SK-N-SH treated with all-trans-retinoic acid at 6 μM for 48 hours (cell line): ENCODE measurements around the gene C22orf39.

ENCODE experiments used
- ARNTL ChIP-seq: fragments of 450-650 bp; formaldehyde crosslinking; IDR thresholded peaks from 2 replicates; pipeline ENCODE4 v1.5.0; 2020; ENCODE audit warnings: low read depth, mild to moderate bottlenecking, moderate library complexity, borderline replicate concordance
- OSR1 ChIP-seq: fragments of 250-450 bp; sonication (Bioruptor Pico); IDR thresholded peaks from 2 replicates; pipeline ENCODE4 v1.8.0; 2022; ENCODE audit warnings: moderate library complexity, mild to moderate bottlenecking, inconsistent platforms
- RARB ChIP-seq: fragments of 250-450 bp; sonication (Bioruptor Pico); IDR thresholded peaks from 2 replicates; pipeline ENCODE4 v1.8.0; 2021; ENCODE audit warnings: mild to moderate bottlenecking, moderate library complexity
- ZFP30 ChIP-seq: fragments of 450-650 bp; formaldehyde crosslinking; IDR thresholded peaks from 2 replicates; pipeline ENCODE4 v1.5.0; 2022; ENCODE audit warnings: mild to moderate bottlenecking, moderate library complexity
- ZNF565 ChIP-seq: fragments of 450-650 bp; formaldehyde crosslinking; conservative IDR thresholded peaks from 2 replicates; pipeline ENCODE4 v1.5.0; 2020; ENCODE audit warnings: low read depth, mild to moderate bottlenecking, moderate library complexity
- ZNF70 ChIP-seq: fragments of 450-650 bp; formaldehyde crosslinking; IDR thresholded peaks from 2 replicates; pipeline ENCODE4 v1.5.0; 2020; ENCODE audit warnings: mild to moderate bottlenecking, moderate library complexity
- TF ChIP-seq, protein P1 (sequence below): fragments of 250-450 bp; sonication (Bioruptor Pico); IDR thresholded peaks from 2 replicates; pipeline ENCODE4 v1.5.1; 2021; ENCODE audit warnings: mild to moderate bottlenecking, moderate library complexity
- TF ChIP-seq, protein P2 (sequence below): fragments of 250-450 bp; sonication (Bioruptor Pico); IDR thresholded peaks from 2 replicates; pipeline ENCODE4 v1.5.1; 2020; ENCODE audit warnings: low read depth, mild to moderate bottlenecking, moderate library complexity
- TF ChIP-seq, protein P3 (sequence below): fragments of 250-450 bp; sonication (Bioruptor Pico); IDR thresholded peaks from 2 replicates; pipeline ENCODE4 v1.8.0; 2021; ENCODE audit warnings: low read depth, mild to moderate bottlenecking, moderate library complexity, borderline replicate concordance
- TF ChIP-seq, protein P4 (sequence below): fragments of 250-450 bp; sonication (Bioruptor Pico); IDR thresholded peaks from 2 replicates; pipeline ENCODE4 v1.8.0; 2020; ENCODE audit warnings: mild to moderate bottlenecking, moderate library complexity, borderline replicate concordance

DNA sequence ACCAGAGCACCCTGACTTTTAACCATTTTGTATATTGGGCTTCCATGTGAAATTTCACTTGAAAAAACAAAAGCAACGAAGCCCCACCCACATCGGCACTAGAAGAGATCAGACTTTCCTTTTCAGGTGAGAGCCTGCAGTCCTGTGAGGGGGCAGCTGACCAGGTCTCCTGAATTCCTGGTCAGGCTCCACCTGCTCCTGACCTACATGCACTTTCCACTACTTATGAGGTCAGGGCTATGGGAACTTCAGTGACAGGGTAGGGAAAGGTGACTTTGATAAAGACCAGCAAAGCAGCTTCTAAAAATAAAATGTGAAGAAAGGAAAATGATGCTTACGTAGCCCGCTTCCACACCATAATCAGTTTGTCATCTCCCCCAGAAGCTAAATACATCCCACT, 40.7 kb downstream of the C22orf39 start:
- TF ChIP-seq ARNTL (CRISPR knock-in tag): no peak
- no peak for TF ChIP-seq RARB (CRISPR knock-in tag)
- TF ChIP-seq ZNF70 (CRISPR knock-in tag): no peak
- TF ChIP-seq OSR1 (CRISPR knock-in tag): no peak
- TF ChIP-seq, protein P1, sequence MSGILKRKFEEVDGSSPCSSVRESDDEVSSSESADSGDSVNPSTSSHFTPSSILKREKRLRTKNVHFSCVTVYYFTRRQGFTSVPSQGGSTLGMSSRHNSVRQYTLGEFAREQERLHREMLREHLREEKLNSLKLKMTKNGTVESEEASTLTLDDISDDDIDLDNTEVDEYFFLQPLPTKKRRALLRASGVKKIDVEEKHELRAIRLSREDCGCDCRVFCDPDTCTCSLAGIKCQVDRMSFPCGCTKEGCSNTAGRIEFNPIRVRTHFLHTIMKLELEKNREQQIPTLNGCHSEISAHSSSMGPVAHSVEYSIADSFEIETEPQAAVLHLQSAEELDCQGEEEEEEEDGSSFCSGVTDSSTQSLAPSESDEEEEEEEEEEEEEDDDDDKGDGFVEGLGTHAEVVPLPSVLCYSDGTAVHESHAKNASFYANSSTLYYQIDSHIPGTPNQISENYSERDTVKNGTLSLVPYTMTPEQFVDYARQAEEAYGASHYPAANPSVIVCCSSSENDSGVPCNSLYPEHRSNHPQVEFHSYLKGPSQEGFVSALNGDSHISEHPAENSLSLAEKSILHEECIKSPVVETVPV (CRISPR knock-in tag): no peak
- no peak for TF ChIP-seq ZNF565 (CRISPR knock-in tag)
- TF ChIP-seq, protein P2, sequence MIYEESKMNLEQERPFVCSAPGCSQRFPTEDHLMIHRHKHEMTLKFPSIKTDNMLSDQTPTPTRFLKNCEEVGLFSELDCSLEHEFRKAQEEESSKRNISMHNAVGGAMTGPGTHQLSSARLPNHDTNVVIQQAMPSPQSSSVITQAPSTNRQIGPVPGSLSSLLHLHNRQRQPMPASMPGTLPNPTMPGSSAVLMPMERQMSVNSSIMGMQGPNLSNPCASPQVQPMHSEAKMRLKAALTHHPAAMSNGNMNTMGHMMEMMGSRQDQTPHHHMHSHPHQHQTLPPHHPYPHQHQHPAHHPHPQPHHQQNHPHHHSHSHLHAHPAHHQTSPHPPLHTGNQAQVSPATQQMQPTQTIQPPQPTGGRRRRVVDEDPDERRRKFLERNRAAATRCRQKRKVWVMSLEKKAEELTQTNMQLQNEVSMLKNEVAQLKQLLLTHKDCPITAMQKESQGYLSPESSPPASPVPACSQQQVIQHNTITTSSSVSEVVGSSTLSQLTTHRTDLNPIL (CRISPR knock-in tag): no peak
- TF ChIP-seq, protein P3, sequence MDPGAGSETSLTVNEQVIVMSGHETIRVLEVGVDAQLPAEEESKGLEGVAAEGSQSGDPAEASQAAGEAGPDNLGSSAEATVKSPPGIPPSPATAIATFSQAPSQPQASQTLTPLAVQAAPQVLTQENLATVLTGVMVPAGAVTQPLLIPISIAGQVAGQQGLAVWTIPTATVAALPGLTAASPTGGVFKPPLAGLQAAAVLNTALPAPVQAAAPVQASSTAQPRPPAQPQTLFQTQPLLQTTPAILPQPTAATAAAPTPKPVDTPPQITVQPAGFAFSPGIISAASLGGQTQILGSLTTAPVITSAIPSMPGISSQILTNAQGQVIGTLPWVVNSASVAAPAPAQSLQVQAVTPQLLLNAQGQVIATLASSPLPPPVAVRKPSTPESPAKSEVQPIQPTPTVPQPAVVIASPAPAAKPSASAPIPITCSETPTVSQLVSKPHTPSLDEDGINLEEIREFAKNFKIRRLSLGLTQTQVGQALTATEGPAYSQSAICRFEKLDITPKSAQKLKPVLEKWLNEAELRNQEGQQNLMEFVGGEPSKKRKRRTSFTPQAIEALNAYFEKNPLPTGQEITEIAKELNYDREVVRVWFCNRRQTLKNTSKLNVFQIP: no peak
- no peak for TF ChIP-seq ZFP30
- TF ChIP-seq, protein P4, sequence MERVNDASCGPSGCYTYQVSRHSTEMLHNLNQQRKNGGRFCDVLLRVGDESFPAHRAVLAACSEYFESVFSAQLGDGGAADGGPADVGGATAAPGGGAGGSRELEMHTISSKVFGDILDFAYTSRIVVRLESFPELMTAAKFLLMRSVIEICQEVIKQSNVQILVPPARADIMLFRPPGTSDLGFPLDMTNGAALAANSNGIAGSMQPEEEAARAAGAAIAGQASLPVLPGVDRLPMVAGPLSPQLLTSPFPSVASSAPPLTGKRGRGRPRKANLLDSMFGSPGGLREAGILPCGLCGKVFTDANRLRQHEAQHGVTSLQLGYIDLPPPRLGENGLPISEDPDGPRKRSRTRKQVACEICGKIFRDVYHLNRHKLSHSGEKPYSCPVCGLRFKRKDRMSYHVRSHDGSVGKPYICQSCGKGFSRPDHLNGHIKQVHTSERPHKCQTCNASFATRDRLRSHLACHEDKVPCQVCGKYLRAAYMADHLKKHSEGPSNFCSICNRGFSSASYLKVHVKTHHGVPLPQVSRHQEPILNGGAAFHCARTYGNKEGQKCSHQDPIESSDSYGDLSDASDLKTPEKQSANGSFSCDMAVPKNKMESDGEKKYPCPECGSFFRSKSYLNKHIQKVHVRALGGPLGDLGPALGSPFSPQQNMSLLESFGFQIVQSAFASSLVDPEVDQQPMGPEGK: no peak
